ENCODE measurements around the gene BYSL.

GRCh38 chr6:41917528-41917927 lies 3.8 kb upstream of the BYSL start:
- no peak for TF ChIP-seq POLR2A (IDR thresholded peaks at IDR 0.05; ENCODE audit: low read length)
- TF ChIP-seq GATA1 (IDR thresholded peaks at IDR 0.05; ENCODE audit: low read depth, low read length), result no peak
